ENCODE results near the gene DCP2.
"Not testable (repeated sequence)": the region's sequence is repeated elsewhere in the genome, so short reads cannot be mapped to it uniquely, and the experiment has no call there.

Gene DCP2

GRCh38 chr5:112976432-112977309 lies at the start of gene DCP2:
Gene DCP2 (plus strand): TSS chr5:112976798. CDS start chr5:112976934, 136 bp downstream.
- peak within 1 kb of the TSS; percentile 72 to 96 (median 81) for H3K4me3 ChIP-seq
- peak within 1 kb of the TSS; percentile 7 to 97 (median 92) for H3K27ac ChIP-seq

GRCh38 chr5:112929336-112930081 lies 47.1 kb upstream of the DCP2 start:
- Histone ChIP-seq H3K4me3 (no peak overlapping the region), H3K27ac (peak overlapping the region in 10 of 21 experiments; percentile 2 to 89 (median 48))

GRCh38 chr5:112930082-112930344 lies 46.6 kb upstream of the DCP2 start:
- Histone ChIP-seq H3K4me3 (no peak overlapping the region), H3K27ac (peak overlapping the region in 5 of 21 experiments; percentile 39 to 89 (median 58))

- H3K27ac ChIP-seq = peak overlapping the region in 1 of 21 experiments; percentile 28
- H3K4me3 ChIP-seq = no peak overlapping the region
Observed at GRCh38 chr5:112931473-112931872, 45.1 kb upstream of the DCP2 start.

- H3K27ac ChIP-seq = no peak overlapping the region
- H3K4me3 ChIP-seq = no peak overlapping the region
Observed at GRCh38 chr5:112933105-112933504, 43.5 kb upstream of the DCP2 start.

- H3K4me3 ChIP-seq = no peak overlapping the region
- H3K27ac ChIP-seq = peak overlapping the region in 6 of 21 experiments; percentile 13 to 60 (median 43)
Observed at GRCh38 chr5:112933651-112934365, 42.8 kb upstream of the DCP2 start.

GRCh38 chr5:112934366-112934663 lies 42.3 kb upstream of the DCP2 start:
- H3K27ac ChIP-seq = peak overlapping the region in 6 of 21 experiments; percentile 13 to 60 (median 43)
- H3K4me3 ChIP-seq = no peak overlapping the region

GRCh38 chr5:112935675-112936074 lies 40.9 kb upstream of the DCP2 start:
- no peak overlapping the region for H3K27ac ChIP-seq
- no peak overlapping the region for H3K4me3 ChIP-seq

- Histone ChIP-seq H3K27ac (no peak overlapping the region), H3K4me3 (no peak overlapping the region)
Observed at GRCh38 chr5:112938286-112938685, 38.3 kb upstream of the DCP2 start.

GRCh38 chr5:112940670-112941069 lies 35.9 kb upstream of the DCP2 start:
- Histone ChIP-seq H3K27ac (no peak overlapping the region), H3K4me3 (no peak overlapping the region)

GRCh38 chr5:112948458-112948857 lies 28.1 kb upstream of the DCP2 start:
- no peak overlapping the region for H3K27ac ChIP-seq
- H3K4me3 ChIP-seq = no peak overlapping the region

GRCh38 chr5:112951124-112951702 lies 25.4 kb upstream of the DCP2 start:
- Histone ChIP-seq H3K4me3 (no peak overlapping the region), H3K27ac (no peak overlapping the region)

- Histone ChIP-seq H3K4me3 (no peak overlapping the region), H3K27ac (no peak overlapping the region)
Observed at GRCh38 chr5:112956606-112957005, 20.0 kb upstream of the DCP2 start.

GRCh38 chr5:112957036-112957808 lies 19.4 kb upstream of the DCP2 start:
- no peak overlapping the region for H3K27ac ChIP-seq

GRCh38 chr5:112958093-112959088 lies 18.2 kb upstream of the DCP2 start:
- no peak overlapping the region for H3K4me3 ChIP-seq
- peak overlapping the region in 3 of 21 experiments; percentile 5 to 49 (median 24) for H3K27ac ChIP-seq

More at GRCh38 chr5:112957036-112957808, 19.4 kb upstream of the DCP2 start:
- no peak overlapping the region for H3K4me3 ChIP-seq

GRCh38 chr5:112959872-112960271 lies 16.7 kb upstream of the DCP2 start:
- H3K27ac ChIP-seq = not testable (repeated sequence)

GRCh38 chr5:112960315-112960714 lies 16.3 kb upstream of the DCP2 start:
- no peak overlapping the region for H3K27ac ChIP-seq
- no peak overlapping the region for H3K4me3 ChIP-seq

More at GRCh38 chr5:112959872-112960271, 16.7 kb upstream of the DCP2 start:
- not testable (repeated sequence) for H3K4me3 ChIP-seq

- Histone ChIP-seq H3K4me3 (no peak overlapping the region), H3K27ac (no peak overlapping the region)
Observed at GRCh38 chr5:112960863-112961504, 15.6 kb upstream of the DCP2 start.
